IPS-NIHi7 (cell line): ENCODE results near the gene PFKFB2.

Source experiments
- DNase-seq: peaks from one replicate; pipeline ENCODE4 v3.0.0; 2012; ENCODE audit warnings: mixed read lengths; ENCODE audit errors: extremely low spot score

PFKFB2 gene

GRCh38 chr1:207052911-207053769 is at the start of gene PFKFB2:
PFKFB2 (plus strand) TSS chr1:207053275; CDS start chr1:207054718, 1,443 bp downstream.
- DNase-seq = peak; percentile 98

- DNase-seq = peak; percentile 86
Measured at GRCh38 chr1:207004931-207005830, 47.9 kb upstream of the PFKFB2 start.

- no peak for DNase-seq
Measured at GRCh38 chr1:207006083-207006482, 47.0 kb upstream of the PFKFB2 start.

- DNase-seq = no peak
Measured at GRCh38 chr1:207006914-207007313, 46.2 kb upstream of the PFKFB2 start.

GRCh38 chr1:207007352-207008033 is 45.6 kb upstream of the PFKFB2 start:
- DNase-seq = no peak

- no peak for DNase-seq
Measured at GRCh38 chr1:207009182-207009850, 43.8 kb upstream of the PFKFB2 start.

GRCh38 chr1:207009945-207010344 is 43.1 kb upstream of the PFKFB2 start:
- DNase-seq = no peak

GRCh38 chr1:207010726-207011125 is 42.3 kb upstream of the PFKFB2 start:
- no peak for DNase-seq

GRCh38 chr1:207013321-207014085 is 39.6 kb upstream of the PFKFB2 start:
- no peak for DNase-seq

- DNase-seq = no peak
Measured at GRCh38 chr1:207014728-207015127, 38.3 kb upstream of the PFKFB2 start.

GRCh38 chr1:207015791-207016190 is 37.3 kb upstream of the PFKFB2 start:
- DNase-seq = no peak

GRCh38 chr1:207017615-207018559 is 35.2 kb upstream of the PFKFB2 start:
- no peak for DNase-seq

GRCh38 chr1:207018707-207019106 is 34.4 kb upstream of the PFKFB2 start:
- no peak for DNase-seq

- DNase-seq = no peak
Measured at GRCh38 chr1:207019161-207019560, 33.9 kb upstream of the PFKFB2 start.

GRCh38 chr1:207019661-207020060 is 33.4 kb upstream of the PFKFB2 start:
- no peak for DNase-seq

GRCh38 chr1:207020065-207020708 is 32.9 kb upstream of the PFKFB2 start:
- no peak for DNase-seq

- DNase-seq = no peak
Measured at GRCh38 chr1:207020709-207021107, 32.4 kb upstream of the PFKFB2 start.

- DNase-seq = no peak
Measured at GRCh38 chr1:207021139-207021861, 31.8 kb upstream of the PFKFB2 start.
